ENCODE measurements around the gene ARHGEF9.

Gene ARHGEF9

DNA sequence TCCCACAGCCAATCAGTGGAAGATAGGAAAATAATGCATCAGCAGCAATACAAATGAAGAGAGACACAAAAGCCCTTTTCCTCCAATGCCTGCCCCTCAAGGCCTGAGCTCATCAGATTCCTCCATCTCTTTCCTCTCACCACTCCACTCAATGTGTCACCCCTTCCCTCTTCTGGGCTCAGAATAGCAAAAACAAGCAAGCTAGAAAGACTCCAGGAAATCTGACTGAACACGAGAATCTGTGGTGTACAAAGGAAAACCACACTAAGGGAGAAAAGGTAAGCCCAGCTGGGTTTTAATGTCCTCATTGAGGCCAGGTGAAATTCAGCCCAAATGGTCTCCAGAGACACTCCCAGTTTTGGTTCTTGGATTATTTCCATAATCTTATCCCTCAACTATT lies 46.3 kb downstream of the ARHGEF9 start:
- no peak for DNase-seq (ENCODE audit: low spot score in 2 of 2)
- H3K27me3 ChIP-seq (ENCODE audit: low read depth) = no peaks in the 10 kb centered on the region
- no peaks in the 10 kb centered on the region for H3K9me3 ChIP-seq
- H3K36me3 ChIP-seq (replicated peaks) = no peaks in the 10 kb centered on the region
- H3K4me3 ChIP-seq = no peak overlapping the region
- H3K4me1 ChIP-seq = no peaks in the 10 kb centered on the region
- in situ Hi-C loops (cut with MboI; ENCODE audit: low sequenced_read_pairs) = no loop called here

DNA sequence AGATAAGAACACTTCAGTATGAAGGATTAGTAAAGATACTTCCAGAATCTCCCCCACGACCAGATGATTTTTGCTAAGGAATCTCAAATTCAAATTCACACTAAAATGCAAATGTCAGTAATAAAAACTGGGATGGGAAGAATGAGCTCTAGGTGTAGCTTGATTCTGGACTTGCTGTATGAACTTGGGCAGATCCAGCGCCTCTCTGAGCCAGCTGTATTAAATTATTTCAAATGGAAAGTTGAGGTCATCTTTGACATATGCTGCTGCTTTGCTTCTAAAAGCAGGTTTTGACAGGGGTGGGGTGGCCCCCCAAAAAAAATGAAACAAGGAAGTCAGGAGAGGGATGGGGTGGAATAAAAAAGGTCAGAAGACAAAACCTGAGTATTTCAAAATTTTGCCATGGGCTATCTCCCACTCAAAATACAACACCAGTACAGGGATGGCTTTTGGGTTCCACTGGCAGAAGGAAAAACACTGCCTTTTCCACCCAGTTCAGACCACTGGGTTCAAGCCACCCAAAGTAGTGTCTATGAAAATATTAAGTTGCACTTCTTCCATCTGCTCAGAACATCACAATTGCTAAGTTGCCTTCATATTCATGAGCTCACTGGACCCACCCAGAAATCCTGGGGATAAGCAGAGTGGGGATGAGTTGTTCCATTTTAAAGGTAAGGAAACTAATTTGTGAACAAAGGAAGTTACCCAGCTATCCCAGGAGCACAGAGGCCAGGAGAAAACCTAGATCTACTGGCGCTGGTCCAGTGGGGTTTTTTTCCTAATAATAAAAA lies 47.7 kb downstream of the ARHGEF9 start:
- no peaks in the 10 kb centered on the region for H3K27me3 ChIP-seq (ENCODE audit: low read depth)
- DNase-seq (ENCODE audit: low spot score in 2 of 2) = no peak
- no peaks in the 10 kb centered on the region for H3K9me3 ChIP-seq
- no peak overlapping the region for H3K4me3 ChIP-seq
- no peaks in the 10 kb centered on the region for H3K36me3 ChIP-seq (replicated peaks)
- H3K4me1 ChIP-seq = no peaks in the 10 kb centered on the region
- in situ Hi-C loops (cut with MboI; ENCODE audit: low sequenced_read_pairs) = no loop called here

DNA sequence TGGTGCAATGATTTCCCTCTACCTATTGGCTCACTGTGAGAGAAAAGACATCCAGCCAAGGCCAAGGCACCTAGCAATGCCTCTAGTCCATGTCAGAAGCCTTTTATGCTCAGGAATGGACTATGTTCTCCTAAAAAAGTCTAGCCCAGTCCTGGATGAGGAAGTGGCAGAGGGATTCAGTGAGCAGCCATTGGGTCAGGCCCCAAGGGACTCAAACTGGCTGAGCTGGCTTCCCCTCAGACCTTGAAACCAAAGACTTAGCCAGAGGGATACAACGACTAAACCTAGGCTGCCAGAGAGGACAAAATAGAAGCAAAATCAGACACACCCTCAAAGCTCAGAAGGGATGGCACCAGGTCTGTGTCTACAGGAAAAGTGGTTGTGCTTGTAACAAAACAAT lies 49.1 kb downstream of the ARHGEF9 start:
- H3K4me3 ChIP-seq = no peak overlapping the region
- in situ Hi-C loops (cut with MboI; ENCODE audit: low sequenced_read_pairs) = no loop called here
- H3K4me1 ChIP-seq = no peaks in the 10 kb centered on the region
- no peaks in the 10 kb centered on the region for H3K36me3 ChIP-seq (replicated peaks)
- no peaks in the 10 kb centered on the region for H3K9me3 ChIP-seq
- no peak for DNase-seq (ENCODE audit: low spot score in 2 of 2)
- H3K27me3 ChIP-seq (ENCODE audit: low read depth) = no peaks in the 10 kb centered on the region

DNA sequence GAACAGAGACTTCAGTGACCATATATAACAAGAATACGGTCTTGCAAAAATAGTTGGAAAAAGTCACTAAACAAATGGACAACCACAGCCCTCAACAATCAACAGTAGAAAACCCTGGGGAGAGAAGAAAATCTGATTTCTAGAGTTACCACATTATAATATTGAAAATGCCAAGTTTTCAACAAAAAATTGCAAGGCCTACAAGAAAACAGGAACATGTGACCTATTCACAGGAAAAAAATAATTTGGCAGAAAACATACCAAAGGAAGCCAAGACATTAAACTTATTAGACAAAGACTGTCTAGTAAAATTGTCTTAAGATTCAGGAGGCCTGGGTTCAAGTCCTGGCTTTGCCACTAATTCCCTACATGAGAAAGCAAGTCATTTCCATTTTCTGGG lies 64.7 kb downstream of the ARHGEF9 start:
- no peaks in the 10 kb centered on the region; the same call in 1 of the 2 replicates for H3K36me3 ChIP-seq (replicated peaks)
- in situ Hi-C loops (cut with MboI; ENCODE audit: low sequenced_read_pairs) = no loop called here
- no peak for DNase-seq (ENCODE audit: low spot score in 2 of 2)
- H3K4me3 ChIP-seq = no peak overlapping the region
- H3K4me1 ChIP-seq = no peaks in the 10 kb centered on the region
- no peaks in the 10 kb centered on the region for H3K27me3 ChIP-seq (ENCODE audit: low read depth)
- no peaks in the 10 kb centered on the region for H3K9me3 ChIP-seq

DNA sequence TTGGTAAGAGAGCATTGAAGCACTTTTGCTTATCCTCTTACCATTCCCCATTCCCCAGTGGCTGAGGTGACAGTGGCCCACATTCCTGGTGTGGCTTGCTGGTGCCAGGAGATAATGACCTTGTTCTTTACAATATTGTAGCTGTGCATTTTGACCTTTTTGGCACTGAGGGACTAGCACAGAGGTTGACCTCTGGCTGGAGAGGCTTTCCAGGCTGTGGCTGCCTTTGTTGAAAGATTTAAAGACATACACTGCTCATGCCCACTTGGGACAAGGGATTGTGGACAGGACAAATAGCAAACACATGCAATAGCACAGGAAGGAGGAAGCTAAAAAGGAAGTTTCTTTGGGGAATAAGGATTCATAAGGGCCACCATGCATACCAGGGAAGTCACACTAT lies 65.4 kb downstream of the ARHGEF9 start:
- in situ Hi-C loops (cut with MboI; ENCODE audit: low sequenced_read_pairs) = no loop called here
- no peak for DNase-seq (ENCODE audit: low spot score in 2 of 2)
- Histone ChIP-seq H3K4me3 (no peak overlapping the region), H3K4me1 (no peaks in the 10 kb centered on the region), H3K27me3 (ENCODE audit: low read depth) (no peaks in the 10 kb centered on the region), H3K36me3 (replicated peaks) (no peaks in the 10 kb centered on the region; the same call in 1 of the 2 replicates), H3K9me3 (no peaks in the 10 kb centered on the region)

DNA sequence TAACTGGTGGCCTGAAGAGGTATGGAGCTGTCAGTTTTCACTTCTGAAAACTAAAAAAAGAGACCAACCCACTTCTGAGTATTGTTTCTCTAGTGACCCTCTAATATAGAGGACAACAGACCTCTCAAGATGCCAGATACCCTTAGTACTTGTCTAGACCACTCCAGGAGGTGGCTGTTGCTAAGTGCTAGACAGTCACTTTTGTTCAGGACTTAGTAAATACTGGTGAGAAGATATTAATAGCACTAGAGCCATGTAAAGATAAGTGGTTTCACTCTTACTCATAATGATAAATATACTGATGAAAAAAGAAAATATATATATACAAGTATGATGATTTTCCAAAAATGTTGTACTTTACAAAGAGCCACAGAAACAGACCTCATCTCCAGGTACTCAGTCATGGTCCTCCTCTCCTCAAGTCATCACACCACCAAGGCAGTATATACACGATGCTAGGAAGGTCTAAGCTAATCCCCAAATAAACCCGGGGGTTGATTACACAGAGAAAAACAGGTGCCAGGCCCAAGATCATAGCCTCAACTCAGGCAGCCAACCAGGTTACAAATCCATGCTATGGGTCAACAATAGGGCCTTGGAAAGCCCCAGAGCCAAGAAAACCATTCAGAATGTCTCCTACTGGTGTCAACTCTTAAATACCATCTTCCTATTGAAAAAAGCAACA lies 66.9 kb downstream of the ARHGEF9 start:
- Histone ChIP-seq H3K4me3 (no peak overlapping the region), H3K36me3 (replicated peaks) (no peaks in the 10 kb centered on the region; the same call in 1 of the 2 replicates), H3K9me3 (no peaks in the 10 kb centered on the region), H3K4me1 (no peaks in the 10 kb centered on the region), H3K27me3 (ENCODE audit: low read depth) (no peaks in the 10 kb centered on the region)
- no peak for DNase-seq (ENCODE audit: low spot score in 2 of 2)
- in situ Hi-C loops (cut with MboI; ENCODE audit: low sequenced_read_pairs) = no loop called here

DNA sequence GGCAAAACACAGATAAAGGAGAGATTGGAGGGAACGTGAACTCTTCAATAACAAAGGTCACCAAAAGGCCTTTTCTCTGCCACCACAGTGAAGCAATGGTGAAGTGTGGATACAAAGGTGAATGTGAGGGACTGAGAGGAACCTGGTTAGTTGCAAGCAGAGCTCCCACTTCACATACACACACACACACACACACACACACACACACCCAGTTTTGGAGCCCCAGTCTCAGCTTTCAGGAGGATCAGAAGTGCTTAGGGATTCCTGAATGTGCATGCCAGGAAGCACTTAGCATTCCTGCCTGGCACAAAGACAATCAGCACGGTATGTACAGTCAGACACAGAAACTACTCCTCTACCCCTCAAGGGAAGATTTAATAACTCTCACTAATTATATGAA lies 71.5 kb downstream of the ARHGEF9 start:
- H3K4me3 ChIP-seq = no peak overlapping the region
- no peaks in the 10 kb centered on the region for H3K27me3 ChIP-seq (ENCODE audit: low read depth)
- DNase-seq (ENCODE audit: low spot score in 2 of 2) = peak in 1 of 2 experiments; percentile 8
- in situ Hi-C loops (cut with MboI; ENCODE audit: low sequenced_read_pairs) = no loop called here
- no peaks in the 10 kb centered on the region for H3K9me3 ChIP-seq
- H3K4me1 ChIP-seq = no peaks in the 10 kb centered on the region
- H3K36me3 ChIP-seq (replicated peaks) = 0 out of 2 replicates have a peak, but pooled peaks cover 4% of the 10 kb centered on the region

DNA sequence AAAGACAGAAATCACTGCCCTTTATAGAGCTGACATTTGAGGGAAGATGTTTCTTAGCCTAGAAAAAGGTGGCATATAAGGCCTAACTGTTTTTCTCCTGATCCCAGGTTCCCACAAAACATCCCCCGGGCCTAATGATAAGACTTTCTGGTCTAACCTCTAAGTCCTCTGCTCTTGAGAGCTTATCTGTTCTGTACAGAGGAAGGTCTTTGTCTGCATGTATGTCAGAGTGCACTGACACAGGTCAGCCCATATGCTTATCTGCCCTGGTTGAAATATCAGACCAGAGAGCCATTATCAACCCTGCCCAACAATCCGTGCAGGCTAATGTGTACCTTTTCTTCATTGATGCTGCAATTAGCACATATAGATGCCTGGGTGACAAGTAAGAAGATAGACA lies 76.2 kb downstream of the ARHGEF9 start:
- no peak overlapping the region for H3K4me3 ChIP-seq
- H3K36me3 ChIP-seq (replicated peaks) = 0 out of 2 replicates have a peak, but pooled peaks cover 14% of the 10 kb centered on the region
- no peaks in the 10 kb centered on the region for H3K9me3 ChIP-seq
- DNase-seq (ENCODE audit: low spot score in 2 of 2) = no peak
- H3K4me1 ChIP-seq = no peaks in the 10 kb centered on the region
- in situ Hi-C loops (cut with MboI; ENCODE audit: low sequenced_read_pairs) = no loop called here
- H3K27me3 ChIP-seq (ENCODE audit: low read depth) = no peaks in the 10 kb centered on the region

DNA sequence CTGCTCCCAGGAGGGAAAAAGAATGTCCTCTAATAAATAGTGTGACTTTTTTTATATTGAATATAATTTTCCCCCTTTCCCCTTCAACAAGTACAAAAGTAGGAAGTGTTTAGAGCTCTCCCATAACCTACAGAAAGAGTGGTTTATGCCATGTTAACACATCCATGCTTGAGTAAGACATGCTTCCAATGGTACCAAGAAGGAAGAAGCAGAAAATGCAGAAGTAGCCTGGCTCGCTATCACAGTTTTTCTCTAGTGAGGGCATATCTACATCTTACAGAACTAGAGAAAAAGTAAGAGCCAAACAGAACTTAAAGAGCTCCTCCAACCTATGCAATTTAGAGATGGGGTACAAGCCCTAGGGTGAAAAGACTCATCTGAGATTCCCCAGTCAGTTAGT lies 82.5 kb downstream of the ARHGEF9 start:
- Histone ChIP-seq H3K36me3 (replicated peaks) (peaks cover 18% of the 10 kb centered on the region; the same call in 1 of the 2 replicates), H3K9me3 (no peaks in the 10 kb centered on the region), H3K4me1 (no peaks in the 10 kb centered on the region), H3K27me3 (ENCODE audit: low read depth) (no peaks in the 10 kb centered on the region), H3K4me3 (no peak overlapping the region)
- in situ Hi-C loops (cut with MboI; ENCODE audit: low sequenced_read_pairs) = no loop called here
- DNase-seq (ENCODE audit: low spot score in 2 of 2) = no peak

DNA sequence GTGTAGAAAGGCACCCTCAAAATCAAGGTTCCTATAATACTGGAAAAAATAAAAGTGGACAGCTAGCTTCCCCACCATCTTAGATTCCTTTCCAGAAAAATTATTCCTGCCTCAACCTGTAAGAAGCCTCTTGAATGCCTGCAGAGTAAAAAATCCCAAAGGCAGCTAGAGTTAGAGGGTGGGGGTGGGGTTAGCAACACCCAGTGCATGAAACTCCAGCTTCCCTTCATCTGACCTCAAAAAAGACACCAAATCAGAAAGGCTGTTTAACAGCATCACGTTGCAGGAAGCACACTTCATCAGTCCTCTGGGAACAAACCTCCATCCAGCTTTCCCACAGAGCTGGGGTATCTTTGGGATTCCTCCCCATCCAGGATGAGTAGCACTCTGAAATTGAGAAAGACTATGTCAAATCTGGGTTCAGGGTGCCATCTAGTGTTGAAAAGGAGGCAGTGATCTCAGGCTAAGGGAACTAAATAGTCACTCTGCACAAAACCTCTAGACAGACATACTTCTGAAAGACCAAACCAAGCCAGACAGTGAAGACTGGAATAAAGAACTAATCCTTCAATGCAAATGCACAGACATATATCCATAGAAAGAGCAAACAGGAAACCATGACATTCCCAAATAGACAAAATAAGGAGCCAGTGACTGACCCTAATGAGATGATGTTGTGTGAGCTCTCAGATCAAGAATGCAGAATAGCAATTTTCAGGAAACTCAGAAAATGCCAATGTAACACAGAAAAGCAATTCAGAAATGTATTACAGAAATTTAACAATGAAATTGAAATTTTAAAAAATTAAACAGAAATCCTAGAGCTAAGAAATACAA lies 97.9 kb downstream of the ARHGEF9 start:
- no peaks in the 10 kb centered on the region for H3K36me3 ChIP-seq (replicated peaks)
- no peaks in the 10 kb centered on the region for H3K27me3 ChIP-seq (ENCODE audit: low read depth)
- H3K4me1 ChIP-seq = no peaks in the 10 kb centered on the region
- no peaks in the 10 kb centered on the region for H3K9me3 ChIP-seq
- DNase-seq (ENCODE audit: low spot score in 2 of 2) = peak; percentile 52 to 73
- in situ Hi-C loops (cut with MboI; ENCODE audit: low sequenced_read_pairs) = no loop called here
- no peak overlapping the region for H3K4me3 ChIP-seq

DNA sequence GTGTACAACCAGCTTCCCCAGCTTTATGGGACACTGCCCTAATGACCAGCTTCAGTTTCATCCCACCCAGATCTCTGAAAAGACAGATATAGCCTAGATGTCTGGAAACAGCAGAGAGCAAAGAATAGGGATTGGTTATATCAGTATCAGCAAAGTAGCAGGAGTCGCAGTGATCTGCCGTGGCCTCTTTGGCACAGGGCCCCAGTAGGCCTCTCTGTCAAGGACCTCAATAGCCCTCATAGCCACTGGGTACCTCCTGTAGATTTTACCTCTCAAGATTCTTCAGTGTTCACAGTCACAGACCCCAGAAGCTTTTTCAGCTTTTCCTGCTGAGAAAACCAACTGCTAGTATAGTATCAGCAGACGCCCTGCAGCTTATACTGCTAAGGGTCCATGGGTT lies 104.6 kb downstream of the ARHGEF9 start:
- Histone ChIP-seq H3K4me3 (no peak overlapping the region), H3K9me3 (no peaks in the 10 kb centered on the region), H3K4me1 (no peaks in the 10 kb centered on the region), H3K36me3 (replicated peaks) (no peaks in the 10 kb centered on the region), H3K27me3 (ENCODE audit: low read depth) (no peaks in the 10 kb centered on the region)
- in situ Hi-C loops (cut with MboI; ENCODE audit: low sequenced_read_pairs) = no loop called here
- DNase-seq (ENCODE audit: low spot score in 2 of 2) = no peak

DNA sequence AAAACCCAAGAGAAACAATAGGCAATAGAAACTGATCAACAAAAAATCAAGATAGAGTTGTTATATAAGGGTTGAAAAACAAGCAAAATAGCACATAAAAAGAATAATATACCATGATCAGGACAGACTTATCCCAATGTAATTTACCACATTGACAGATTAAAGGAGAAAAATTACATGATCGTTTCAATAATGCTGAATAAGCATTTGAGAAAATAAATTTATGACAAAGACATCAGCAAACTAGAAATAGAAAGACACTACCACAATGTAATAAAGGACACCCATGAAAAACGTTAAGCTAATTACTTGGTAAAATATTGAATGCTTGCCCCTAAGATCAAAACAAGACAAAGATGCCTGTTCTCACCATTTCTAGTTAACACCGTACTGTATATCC lies 105.6 kb downstream of the ARHGEF9 start:
- Histone ChIP-seq H3K27me3 (ENCODE audit: low read depth) (no peaks in the 10 kb centered on the region), H3K4me1 (no peaks in the 10 kb centered on the region), H3K9me3 (no peaks in the 10 kb centered on the region), H3K36me3 (replicated peaks) (no peaks in the 10 kb centered on the region), H3K4me3 (no peak overlapping the region)
- DNase-seq (ENCODE audit: low spot score in 2 of 2) = no peak
- in situ Hi-C loops (cut with MboI; ENCODE audit: low sequenced_read_pairs) = no loop called here

DNA sequence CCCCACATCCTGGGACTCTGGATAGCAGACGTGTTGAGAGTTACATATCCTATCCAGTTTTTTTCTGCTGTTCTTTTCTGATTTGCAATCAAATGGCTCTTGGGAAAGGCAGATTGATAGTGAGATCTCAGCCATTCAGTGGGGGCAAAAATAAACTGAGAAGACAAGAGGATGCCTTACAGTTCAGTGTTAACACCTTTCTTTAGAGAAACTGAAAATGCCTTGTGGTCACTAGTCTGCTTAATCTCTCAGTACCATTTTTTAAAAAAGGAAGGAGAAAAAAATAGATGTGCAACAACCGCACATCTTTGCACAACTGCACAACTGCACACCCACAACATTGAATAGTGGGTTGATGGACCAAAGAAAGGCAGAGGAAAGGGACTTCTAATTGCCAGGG lies 109.3 kb downstream of the ARHGEF9 start:
- Histone ChIP-seq H3K36me3 (replicated peaks) (peaks cover 3% of the 10 kb centered on the region), H3K4me3 (no peak overlapping the region), H3K4me1 (no peaks in the 10 kb centered on the region), H3K27me3 (ENCODE audit: low read depth) (no peaks in the 10 kb centered on the region), H3K9me3 (no peaks in the 10 kb centered on the region)
- in situ Hi-C loops (cut with MboI; ENCODE audit: low sequenced_read_pairs) = no loop called here
- DNase-seq (ENCODE audit: low spot score in 2 of 2) = no peak

DNA sequence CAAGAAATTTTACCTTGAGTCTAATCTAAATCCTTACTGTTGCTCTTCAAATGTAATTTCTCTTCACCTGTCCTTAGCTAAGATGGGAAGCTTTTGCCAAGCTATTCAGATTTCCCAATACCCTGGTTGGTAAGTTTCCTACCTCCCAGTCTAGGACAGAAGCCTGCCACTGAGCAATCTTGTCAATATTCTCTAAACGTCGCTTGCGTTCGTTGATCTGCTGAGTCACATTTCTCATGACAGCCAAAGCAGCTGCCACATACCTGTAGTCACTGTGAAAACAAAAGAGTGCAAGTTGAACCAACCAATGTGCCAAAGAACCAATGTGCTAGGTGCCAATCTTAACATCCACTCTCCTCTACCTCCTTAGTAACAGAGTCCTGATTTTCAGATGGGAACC lies 111.1 kb downstream of the ARHGEF9 start:
- H3K9me3 ChIP-seq = no peaks in the 10 kb centered on the region
- in situ Hi-C loops (cut with MboI; ENCODE audit: low sequenced_read_pairs) = no loop called here
- no peaks in the 10 kb centered on the region for H3K4me1 ChIP-seq
- H3K27me3 ChIP-seq (ENCODE audit: low read depth) = no peaks in the 10 kb centered on the region
- H3K4me3 ChIP-seq = no peak overlapping the region
- DNase-seq (ENCODE audit: low spot score in 2 of 2) = no peak
- peaks cover 3% of the 10 kb centered on the region for H3K36me3 ChIP-seq (replicated peaks)

Measured in HAP-1 (cell line).